ENCODE measurements around the gene PKD2. TPM values are rescaled to one million over a fixed set of nuclear protein-coding genes. Genes with fewer than 3 reads are reported as not detected.
"Not testable (repeated sequence)": the region's sequence is repeated elsewhere in the genome, so short reads cannot be mapped to it uniquely, and the experiment has no call there.

The PKD2 gene
- total and polyA plus RNA-seq, 2 donors (not counting 1 experiment from before 2014, with no cell fraction given), result 1.8 to 5.8 TPM

DNA sequence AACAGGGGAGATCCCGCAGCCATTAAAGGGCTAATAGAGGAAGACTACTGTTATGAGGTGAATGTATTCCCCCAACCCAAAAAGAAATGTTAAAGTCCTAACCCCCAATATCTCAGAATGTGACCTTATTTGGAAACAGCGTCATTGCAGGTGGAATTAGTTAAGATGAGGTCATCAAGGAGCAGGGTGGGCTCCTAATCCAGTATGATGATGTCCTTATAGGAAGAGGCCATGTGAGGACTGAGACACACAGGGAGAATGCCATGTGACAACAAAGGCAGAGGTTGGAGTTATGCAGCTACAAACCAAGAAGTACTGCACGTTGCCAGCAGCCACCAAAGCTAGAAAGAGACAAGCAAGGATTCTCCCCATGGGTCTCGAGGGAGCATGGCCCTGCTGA, 17.7 kb upstream of the PKD2 start:
- Histone ChIP-seq H3K79me2 (ENCODE audit: control insufficient read depth, insufficient read depth, low read length) (no peaks in the 10 kb centered on the region), H3K27ac (ENCODE audit: low read length in 2 of 2) (no peak overlapping the region), H2AFZ (ENCODE audit: insufficient read depth, low read depth, low read length, poor library complexity, severe bottlenecking) (no peak overlapping the region), H3K4me3 (ENCODE audit: control extremely low read depth in 1 of 5, extremely low read depth in 1 of 5, insufficient read depth in 1 of 5, low read depth in 2 of 5, low read length in 4 of 5) (no peak overlapping the region), H3K36me3 (replicated peaks in 1 of 2; ENCODE audit: control extremely low read depth in 1 of 2, control insufficient read depth in 1 of 2, extremely low read depth in 1 of 2, insufficient read depth in 2 of 2, low read length in 1 of 2) (no peaks in the 10 kb centered on the region), H4K20me1 (ENCODE audit: control insufficient read depth, insufficient read depth, low read length, poor library complexity, severe bottlenecking) (no peaks in the 10 kb centered on the region), H3K9me3 (ENCODE audit: control extremely low read depth in 1 of 3, control insufficient read depth in 2 of 3, insufficient read depth in 1 of 3, low read length in 2 of 3) (no peaks in the 10 kb centered on the region), H3K27me3 (replicated peaks in 1 of 4; ENCODE audit: control extremely low read depth in 1 of 4, control insufficient read depth in 3 of 4, insufficient read depth in 4 of 4, low read length in 3 of 4) (peaks cover 0 to 3% (median 0%) of the 10 kb centered on the region in 4 experiments), H3K9ac (ENCODE audit: low read length) (no peak overlapping the region), H3K4me2 (replicated peaks; ENCODE audit: low read depth, low read length, poor library complexity, severe bottlenecking) (no peak overlapping the region), H3K4me1 (ENCODE audit: control insufficient read depth in 2 of 2, insufficient read depth in 2 of 2, low read length in 2 of 2) (no peaks in the 10 kb centered on the region)
- no peaks in the 10 kb centered on the region for H3K9me3 Mint-ChIP-seq (ENCODE audit: insufficient read depth)
- H3K4me3 Mint-ChIP-seq, result no peak overlapping the region
- H3K27me3 Mint-ChIP-seq, result peaks cover 14% of the 10 kb centered on the region
- intact Hi-C loops (cut with micrococcal nuclease), result no loop called here
- WGBS (ENCODE audit: insufficient coverage), result 87% methylated on average over 3 of the region's 4 CpGs
- POLR2A ChIA-PET, result no interaction called here
- DNase-seq (no peak), ATAC-seq (ENCODE audit: low read depth) (no peak)
- CTCF ChIA-PET, result interaction anchor here (1.4 kb wide), 1 partner anchor 16 kb away, joined by 4 read pairs; no protein-coding TSS in a partner anchor
- no peak overlapping the region for H3K27ac Mint-ChIP-seq
- TF ChIP-seq, protein P1, sequence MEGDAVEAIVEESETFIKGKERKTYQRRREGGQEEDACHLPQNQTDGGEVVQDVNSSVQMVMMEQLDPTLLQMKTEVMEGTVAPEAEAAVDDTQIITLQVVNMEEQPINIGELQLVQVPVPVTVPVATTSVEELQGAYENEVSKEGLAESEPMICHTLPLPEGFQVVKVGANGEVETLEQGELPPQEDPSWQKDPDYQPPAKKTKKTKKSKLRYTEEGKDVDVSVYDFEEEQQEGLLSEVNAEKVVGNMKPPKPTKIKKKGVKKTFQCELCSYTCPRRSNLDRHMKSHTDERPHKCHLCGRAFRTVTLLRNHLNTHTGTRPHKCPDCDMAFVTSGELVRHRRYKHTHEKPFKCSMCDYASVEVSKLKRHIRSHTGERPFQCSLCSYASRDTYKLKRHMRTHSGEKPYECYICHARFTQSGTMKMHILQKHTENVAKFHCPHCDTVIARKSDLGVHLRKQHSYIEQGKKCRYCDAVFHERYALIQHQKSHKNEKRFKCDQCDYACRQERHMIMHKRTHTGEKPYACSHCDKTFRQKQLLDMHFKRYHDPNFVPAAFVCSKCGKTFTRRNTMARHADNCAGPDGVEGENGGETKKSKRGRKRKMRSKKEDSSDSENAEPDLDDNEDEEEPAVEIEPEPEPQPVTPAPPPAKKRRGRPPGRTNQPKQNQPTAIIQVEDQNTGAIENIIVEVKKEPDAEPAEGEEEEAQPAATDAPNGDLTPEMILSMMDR (IDR thresholded peaks at IDR 0.05), result no peak
- TF ChIP-seq EZH2 (IDR thresholded peaks at IDR 0.05; ENCODE audit: borderline replicate concordance, insufficient read depth, low read depth, low read length, poor library complexity, severe bottlenecking), result no peak
- H3K4me1 Mint-ChIP-seq, result no peaks in the 10 kb centered on the region

- 92% methylated on average over 2 of the region's 3 CpGs for WGBS (ENCODE audit: insufficient coverage)
- ChIA-PET CTCF (no interaction called here), POLR2A (no interaction called here)
- intact Hi-C loops (cut with micrococcal nuclease), result no loop called here
- Mint-ChIP-seq H3K27ac (no peak overlapping the region), H3K4me3 (no peak overlapping the region), H3K27me3 (peaks cover 7% of the 10 kb centered on the region), H3K9me3 (ENCODE audit: insufficient read depth) (no peaks in the 10 kb centered on the region), H3K4me1 (no peaks in the 10 kb centered on the region)
- no peak overlapping the region for H3K27ac ChIP-seq (ENCODE audit: low read length in 2 of 2)
- DNase-seq, result no peak
- no peaks in the 10 kb centered on the region for H4K20me1 ChIP-seq (ENCODE audit: control insufficient read depth, insufficient read depth, low read length, poor library complexity, severe bottlenecking)
- H3K36me3 ChIP-seq (replicated peaks in 1 of 2; ENCODE audit: control extremely low read depth in 1 of 2, control insufficient read depth in 1 of 2, extremely low read depth in 1 of 2, insufficient read depth in 2 of 2, low read length in 1 of 2), result no peaks in the 10 kb centered on the region
- H3K27me3 ChIP-seq (replicated peaks in 1 of 4; ENCODE audit: control extremely low read depth in 1 of 4, control insufficient read depth in 3 of 4, insufficient read depth in 4 of 4, low read length in 3 of 4), result no peaks in the 10 kb centered on the region
- ATAC-seq (ENCODE audit: low read depth), result no peak
- H3K4me1 ChIP-seq (ENCODE audit: control insufficient read depth in 2 of 2, insufficient read depth in 2 of 2, low read length in 2 of 2), result no peaks in the 10 kb centered on the region
- H3K4me2 ChIP-seq (replicated peaks; ENCODE audit: low read depth, low read length, poor library complexity, severe bottlenecking), result no peak overlapping the region
- H3K4me3 ChIP-seq (ENCODE audit: control extremely low read depth in 1 of 5, extremely low read depth in 1 of 5, insufficient read depth in 1 of 5, low read depth in 2 of 5, low read length in 4 of 5), result no peak overlapping the region
- H3K9ac ChIP-seq (ENCODE audit: low read length), result no peak overlapping the region
- TF ChIP-seq, protein P1 (IDR thresholded peaks at IDR 0.05), result no peak
- TF ChIP-seq EZH2 (IDR thresholded peaks at IDR 0.05; ENCODE audit: borderline replicate concordance, insufficient read depth, low read depth, low read length, poor library complexity, severe bottlenecking), result no peak
- no peaks in the 10 kb centered on the region for H3K79me2 ChIP-seq (ENCODE audit: control insufficient read depth, insufficient read depth, low read length)
- no peak overlapping the region for H2AFZ ChIP-seq (ENCODE audit: insufficient read depth, low read depth, low read length, poor library complexity, severe bottlenecking)
- no peaks in the 10 kb centered on the region for H3K9me3 ChIP-seq (ENCODE audit: control extremely low read depth in 1 of 3, control insufficient read depth in 2 of 3, insufficient read depth in 1 of 3, low read length in 2 of 3)
Measured at GRCh38 chr4:87995435-87995834, 12.0 kb upstream of the PKD2 start.

GRCh38 chr4:87999191-87999691, 8.2 kb upstream of the PKD2 start:
- H2AFZ ChIP-seq (ENCODE audit: insufficient read depth, low read depth, low read length, poor library complexity, severe bottlenecking); intact Hi-C loops (cut with micrococcal nuclease); H3K4me1 ChIP-seq (ENCODE audit: control insufficient read depth in 2 of 2, insufficient read depth in 2 of 2, low read length in 2 of 2); H3K27me3 ChIP-seq (replicated peaks in 1 of 4; ENCODE audit: control extremely low read depth in 1 of 4, control insufficient read depth in 3 of 4, insufficient read depth in 4 of 4, low read length in 3 of 4); H3K4me3 Mint-ChIP-seq; ATAC-seq (ENCODE audit: low read depth); H3K9me3 ChIP-seq (ENCODE audit: control extremely low read depth in 1 of 3, control insufficient read depth in 2 of 3, insufficient read depth in 1 of 3, low read length in 2 of 3); H3K36me3 ChIP-seq (replicated peaks in 1 of 2; ENCODE audit: control extremely low read depth in 1 of 2, control insufficient read depth in 1 of 2, extremely low read depth in 1 of 2, insufficient read depth in 2 of 2, low read length in 1 of 2); H3K27ac ChIP-seq (ENCODE audit: low read length in 2 of 2); H3K4me1 Mint-ChIP-seq; H3K27me3 Mint-ChIP-seq; H3K9ac ChIP-seq (ENCODE audit: low read length); POLR2A ChIA-PET; H3K79me2 ChIP-seq (ENCODE audit: control insufficient read depth, insufficient read depth, low read length); H3K27ac Mint-ChIP-seq; H3K4me2 ChIP-seq (replicated peaks; ENCODE audit: low read depth, low read length, poor library complexity, severe bottlenecking); H4K20me1 ChIP-seq (ENCODE audit: control insufficient read depth, insufficient read depth, low read length, poor library complexity, severe bottlenecking); H3K4me3 ChIP-seq (ENCODE audit: control extremely low read depth in 1 of 5, extremely low read depth in 1 of 5, insufficient read depth in 1 of 5, low read depth in 2 of 5, low read length in 4 of 5); DNase-seq; H3K9me3 Mint-ChIP-seq (ENCODE audit: insufficient read depth): not testable (repeated sequence)
- CTCF ChIA-PET, result interaction anchor here (1.6 kb wide), 1 partner anchor 26 kb away, joined by 3 read pairs; no protein-coding TSS in a partner anchor
- no CpG with 5 or more reads among the region's 2 CpGs for WGBS (ENCODE audit: insufficient coverage)
